BE2C (cell line): ENCODE data around the gene GPC2.
"Not testable (repeated sequence)": the region's sequence is repeated elsewhere in the genome, so short reads cannot be mapped to it uniquely, and the experiment has no call there.

ENCODE experiments used
- DNase-seq: peaks from one replicate; pipeline ENCODE4 v3.0.0-alpha.2; 2020
- H3K27me3 ChIP-seq: fragments of 250-450 bp; sonication (Bioruptor Pico); 2 replicates; pipeline ENCODE4 v1.5.1; 2020; ENCODE audit warnings: mild to moderate bottlenecking
- H3K36me3 ChIP-seq: fragments of 250-450 bp; sonication (Bioruptor Pico); 2 replicates; pipeline ENCODE4 v1.5.1; 2020; ENCODE audit warnings: mild to moderate bottlenecking
- H3K4me1 ChIP-seq: fragments of 250-450 bp; sonication (Bioruptor Pico); 2 replicates; pipeline ENCODE4 v1.5.1; 2020
- H3K4me3 ChIP-seq: 2 replicates; pipeline ENCODE4 v1.5.1; 2011; ENCODE audit warnings: low read depth, low read length
- H3K9me3 ChIP-seq: fragments of 250-450 bp; sonication (Bioruptor Pico); 2 replicates; pipeline ENCODE4 v1.5.1; 2020
- TF ChIP-seq, protein P1 (sequence below): IDR thresholded peaks from 2 replicates; pipeline ENCODE4 v1.5.1; 2012; ENCODE audit warnings: mild to moderate bottlenecking, low read depth, low read length

The GPC2 gene

DNA sequence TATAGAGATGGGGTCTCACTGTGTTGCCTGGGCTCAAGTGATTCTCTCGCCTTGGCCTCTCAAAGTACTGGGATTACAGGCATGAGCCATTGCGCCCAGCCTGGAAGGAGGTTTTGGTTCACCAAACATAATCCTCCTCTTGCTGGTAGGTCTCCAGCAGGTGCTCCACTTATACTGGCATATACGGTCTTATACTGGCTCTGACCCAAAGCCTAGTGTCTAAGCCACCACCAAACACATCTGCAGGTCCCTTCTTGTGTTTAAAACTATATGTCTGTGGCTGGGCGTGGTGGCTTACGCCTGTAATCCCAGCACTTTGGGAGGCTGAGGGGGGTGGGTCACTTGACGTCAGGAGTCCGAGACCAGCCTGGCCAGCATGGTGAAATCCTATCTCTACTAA, 45.1 kb downstream of the GPC2 start:
- TF ChIP-seq, protein P1, sequence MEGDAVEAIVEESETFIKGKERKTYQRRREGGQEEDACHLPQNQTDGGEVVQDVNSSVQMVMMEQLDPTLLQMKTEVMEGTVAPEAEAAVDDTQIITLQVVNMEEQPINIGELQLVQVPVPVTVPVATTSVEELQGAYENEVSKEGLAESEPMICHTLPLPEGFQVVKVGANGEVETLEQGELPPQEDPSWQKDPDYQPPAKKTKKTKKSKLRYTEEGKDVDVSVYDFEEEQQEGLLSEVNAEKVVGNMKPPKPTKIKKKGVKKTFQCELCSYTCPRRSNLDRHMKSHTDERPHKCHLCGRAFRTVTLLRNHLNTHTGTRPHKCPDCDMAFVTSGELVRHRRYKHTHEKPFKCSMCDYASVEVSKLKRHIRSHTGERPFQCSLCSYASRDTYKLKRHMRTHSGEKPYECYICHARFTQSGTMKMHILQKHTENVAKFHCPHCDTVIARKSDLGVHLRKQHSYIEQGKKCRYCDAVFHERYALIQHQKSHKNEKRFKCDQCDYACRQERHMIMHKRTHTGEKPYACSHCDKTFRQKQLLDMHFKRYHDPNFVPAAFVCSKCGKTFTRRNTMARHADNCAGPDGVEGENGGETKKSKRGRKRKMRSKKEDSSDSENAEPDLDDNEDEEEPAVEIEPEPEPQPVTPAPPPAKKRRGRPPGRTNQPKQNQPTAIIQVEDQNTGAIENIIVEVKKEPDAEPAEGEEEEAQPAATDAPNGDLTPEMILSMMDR: no peak
- Histone ChIP-seq H3K4me3 (no peak overlapping the region), H3K9me3 (no peaks in the 10 kb centered on the region), H3K4me1 (peaks cover 3% of the 10 kb centered on the region), H3K27me3 (peaks cover 5% of the 10 kb centered on the region; the same call in 1 of the 2 replicates), H3K36me3 (no peaks in the 10 kb centered on the region)
- DNase-seq: no peak

DNA sequence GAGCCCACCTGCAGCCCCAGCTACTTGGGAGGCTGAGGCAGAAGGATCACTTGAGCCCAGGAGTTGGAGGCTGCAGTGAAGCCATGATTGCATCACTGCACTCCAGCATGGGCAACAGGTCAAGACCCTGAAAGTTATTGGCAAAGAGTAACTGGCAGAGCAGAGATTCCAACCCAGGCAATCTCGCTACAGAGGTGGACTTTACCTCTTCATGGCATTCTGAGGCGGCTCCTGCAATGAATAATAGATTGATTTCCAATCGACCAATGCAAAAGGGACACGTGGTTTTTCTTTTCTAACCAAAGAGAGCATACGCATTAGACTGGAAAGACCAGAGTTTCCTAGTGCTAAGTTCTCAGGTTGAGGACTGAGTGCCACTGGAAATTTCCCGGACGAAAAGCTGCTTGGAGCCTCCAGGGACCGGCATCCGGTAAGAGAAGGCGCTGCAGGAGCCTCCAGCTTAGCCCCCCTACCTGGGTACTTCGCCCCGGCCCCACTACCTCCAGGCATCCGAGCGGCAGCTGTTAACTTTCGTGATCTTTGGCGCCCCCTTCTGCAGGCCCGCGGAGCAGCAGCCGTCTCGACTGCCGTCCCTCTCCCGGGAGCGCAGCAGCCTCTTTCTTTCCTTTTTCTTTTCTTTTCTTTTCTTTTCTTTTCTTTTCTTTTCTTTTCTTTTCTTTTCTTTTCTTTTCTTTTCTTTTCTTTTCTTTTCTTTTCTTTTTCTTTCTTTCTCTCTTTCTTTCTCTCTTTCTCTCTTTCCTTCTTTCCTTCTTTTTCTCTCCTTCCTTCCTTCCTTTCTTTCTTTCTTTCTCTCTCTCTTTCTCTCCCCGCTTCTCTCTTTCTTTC, 46.4 kb downstream of the GPC2 start:
- peak; percentile 86 for DNase-seq
- H3K4me3 ChIP-seq: no peak overlapping the region; the same call in 1 of the 2 replicates
- H3K9me3 ChIP-seq: no peaks in the 10 kb centered on the region
- TF ChIP-seq, protein P1: peak; percentile 69
- peaks cover under 1% of the 10 kb centered on the region; the same call in 1 of the 2 replicates for H3K27me3 ChIP-seq
- peaks cover 3% of the 10 kb centered on the region for H3K4me1 ChIP-seq
- no peaks in the 10 kb centered on the region for H3K36me3 ChIP-seq

DNA sequence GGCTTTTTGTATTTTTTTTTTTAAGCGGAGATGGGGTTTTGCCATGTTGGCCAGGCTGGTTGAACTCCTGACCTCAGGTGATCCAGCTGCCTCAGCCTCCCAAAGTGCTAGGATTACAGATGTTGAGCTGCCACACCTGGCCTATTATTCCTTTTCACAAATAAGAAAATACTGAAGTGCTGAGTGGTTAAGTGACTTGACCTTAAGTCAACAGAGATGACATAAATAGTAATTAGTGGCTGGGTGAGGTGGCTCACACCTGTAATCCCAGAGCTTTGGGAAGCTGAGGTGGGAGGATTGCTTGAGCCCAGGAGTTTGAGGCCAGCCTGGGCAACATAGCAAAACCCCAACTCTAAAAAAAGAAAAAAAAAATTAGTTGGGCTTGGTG, 47.0 kb downstream of the GPC2 start:
- H3K27me3 ChIP-seq, H3K4me1 ChIP-seq, H3K4me3 ChIP-seq, H3K9me3 ChIP-seq, DNase-seq, H3K36me3 ChIP-seq: not testable (repeated sequence)

DNA sequence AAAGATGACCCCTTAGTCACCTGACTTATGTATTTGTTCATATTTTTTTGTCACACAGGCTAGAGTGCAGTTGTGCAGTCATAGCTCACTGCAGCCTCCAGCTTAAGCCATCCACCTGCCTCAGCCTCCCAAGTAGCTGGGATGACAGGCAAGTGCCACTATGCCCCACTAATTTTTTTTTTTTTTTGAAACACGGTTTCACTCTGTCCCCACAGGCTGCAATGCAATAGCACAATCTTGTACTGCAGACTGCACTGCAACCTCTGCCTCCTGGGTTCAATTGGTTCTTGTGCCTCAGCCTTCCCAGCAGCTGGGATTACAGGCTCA, 48.6 kb downstream of the GPC2 start:
- H3K4me1 ChIP-seq: peaks cover 3% of the 10 kb centered on the region
- no peak overlapping the region for H3K4me3 ChIP-seq

DNA sequence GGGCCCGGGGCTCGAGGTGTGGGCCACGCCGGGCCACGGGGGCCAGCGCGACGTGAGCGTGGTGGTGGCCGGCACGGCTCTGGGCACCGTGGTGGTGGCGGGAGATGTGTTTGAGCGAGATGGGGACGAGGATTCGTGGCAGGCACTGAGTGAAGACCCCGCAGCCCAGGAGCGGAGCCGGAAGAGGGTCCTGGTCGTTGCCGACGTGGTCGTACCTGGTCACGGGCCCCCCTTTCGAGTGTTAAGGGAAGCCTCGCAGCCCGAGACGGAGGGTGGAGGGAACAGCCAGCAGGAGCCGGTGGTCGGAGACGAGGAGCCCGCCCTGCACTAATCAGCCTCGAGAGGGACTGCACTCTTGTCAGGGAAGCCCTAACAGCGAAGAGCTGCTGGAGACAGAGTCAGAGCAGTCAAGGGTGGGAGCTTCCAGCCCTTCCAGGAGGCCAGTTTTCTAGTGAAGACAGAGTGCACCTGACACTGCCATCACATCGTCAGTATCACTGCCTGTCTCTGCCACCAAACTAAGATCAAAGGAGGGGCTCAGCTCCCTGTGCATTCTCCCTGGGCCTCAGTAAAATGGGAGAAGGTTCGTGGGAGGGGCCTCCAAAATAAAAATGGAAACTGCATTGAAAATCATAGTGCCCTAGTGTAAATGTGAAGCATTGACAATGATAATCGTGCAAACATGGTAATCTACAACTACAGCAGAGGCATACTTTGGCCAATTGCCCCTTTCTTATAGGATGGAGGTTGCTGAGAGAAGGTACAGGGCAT, 49.1 kb downstream of the GPC2 start:
- TF ChIP-seq, protein P1: no peak
- peak; percentile 40 for DNase-seq
- no peaks in the 10 kb centered on the region for H3K36me3 ChIP-seq
- H3K4me1 ChIP-seq: peaks cover 3% of the 10 kb centered on the region
- H3K4me3 ChIP-seq: peak overlapping the region; percentile 93
- H3K9me3 ChIP-seq: no peaks in the 10 kb centered on the region
- no peaks in the 10 kb centered on the region for H3K27me3 ChIP-seq

More for the DNA sequence above, 48.6 kb downstream of the GPC2 start:
- Histone ChIP-seq H3K27me3 (no peaks in the 10 kb centered on the region), H3K36me3 (no peaks in the 10 kb centered on the region), H3K9me3 (no peaks in the 10 kb centered on the region)
- TF ChIP-seq, protein P1: no peak
- DNase-seq: no peak

DNA sequence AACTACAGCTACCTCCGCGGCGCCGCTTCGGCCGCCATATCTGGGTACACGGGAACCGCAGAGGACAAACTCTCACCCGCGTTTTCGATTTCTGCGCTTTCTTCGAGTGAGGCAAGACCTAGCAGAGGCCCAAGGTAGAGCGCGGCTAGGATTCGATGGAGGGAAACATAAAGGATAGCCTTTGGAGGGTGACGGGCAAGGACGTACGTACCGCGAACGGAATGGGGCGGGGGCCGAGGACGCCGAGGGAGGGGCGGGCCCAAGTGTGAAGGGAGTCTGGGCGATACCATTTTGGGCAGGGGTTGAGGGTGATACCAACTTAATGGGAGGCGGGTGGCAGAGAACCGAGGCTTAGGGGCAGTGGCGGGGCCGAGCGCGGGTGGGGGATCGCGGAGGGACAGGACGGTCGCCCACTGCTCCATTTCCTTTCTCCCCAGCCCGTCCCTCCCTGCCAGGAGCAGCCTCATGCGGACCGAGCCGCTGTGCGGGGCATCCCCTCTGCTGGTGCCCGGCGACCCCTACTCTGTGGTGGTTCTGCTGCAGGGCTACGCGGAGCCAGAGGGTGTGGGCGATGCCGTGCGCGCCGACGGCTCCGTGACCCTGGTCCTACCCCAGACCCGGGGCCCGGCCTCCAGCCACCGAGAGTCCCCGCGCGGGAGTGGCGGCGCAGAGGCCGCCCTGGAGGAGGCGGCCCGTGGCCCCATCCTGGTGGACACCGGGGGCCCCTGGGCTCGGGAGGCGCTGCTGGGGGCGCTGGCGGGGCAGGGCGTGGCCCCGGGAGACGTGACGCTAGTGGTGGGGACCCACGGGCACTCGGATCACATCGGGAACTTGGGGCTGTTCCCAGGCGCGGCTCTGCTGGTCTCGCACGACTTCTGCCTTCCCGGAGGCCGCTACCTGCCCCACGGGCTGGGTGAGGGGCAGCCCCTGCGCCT, 50.0 kb downstream of the GPC2 start, which contains the start of gene MBLAC1:
TSS of gene MBLAC1 (plus strand) at position 37 of the 935 bp plus-strand sequence. CDS start at position 466, 429 bp downstream.
- no peaks in the 10 kb centered on the region for H3K9me3 ChIP-seq
- DNase-seq: peak; percentile 88
- no peaks in the 10 kb centered on the region for H3K36me3 ChIP-seq
- H3K4me1 ChIP-seq: no peaks in the 10 kb centered on the region
- H3K4me3 ChIP-seq: peak within 1 kb of the TSS; percentile 93
- TF ChIP-seq, protein P1: 0 out of 2 replicates have a peak, but pooled peaks have one; percentile 0
- H3K27me3 ChIP-seq: no peaks in the 10 kb centered on the region
